GM19351 (cell line): ENCODE results near the gene COPE.

ENCODE experiments used
- ATAC-seq: cut with Tn5 transposase; IDR thresholded peaks from one replicate; pipeline ENCODE4 v1.9.1; 2021; ENCODE audit warnings: mild to moderate bottlenecking, moderate library complexity; ENCODE audit not compliant: unreplicated experiment

COPE gene

GRCh38 chr19:18868380-18869022 is 50.7 kb downstream of the COPE start:
- ATAC-seq: no peak

GRCh38 chr19:18867751-18868150 is 51.4 kb downstream of the COPE start:
- ATAC-seq: no peak

GRCh38 chr19:18867199-18867598 is 52.0 kb downstream of the COPE start:
- ATAC-seq: no peak

GRCh38 chr19:18866800-18867123 is 52.4 kb downstream of the COPE start:
- no peak for ATAC-seq

- no peak for ATAC-seq
These were observed 53.0 kb downstream of the COPE start for GRCh38 chr19:18865973-18866799.

GRCh38 chr19:18865106-18865972 is 53.8 kb downstream of the COPE start:
- no peak for ATAC-seq

GRCh38 chr19:18863843-18864362 is 55.3 kb downstream of the COPE start:
- ATAC-seq: no peak

- ATAC-seq: no peak
These were observed 56.0 kb downstream of the COPE start for GRCh38 chr19:18862976-18863842.

GRCh38 chr19:18861917-18862316 is 57.3 kb downstream of the COPE start:
- no peak for ATAC-seq

- no peak for ATAC-seq
These were observed 58.0 kb downstream of the COPE start for GRCh38 chr19:18861235-18861634.

GRCh38 chr19:18860725-18861124 is 58.5 kb downstream of the COPE start:
- ATAC-seq: no peak

- no peak for ATAC-seq
These were observed 58.9 kb downstream of the COPE start for GRCh38 chr19:18860302-18860700.

- no peak for ATAC-seq
These were observed 59.4 kb downstream of the COPE start for GRCh38 chr19:18859676-18860301.

- ATAC-seq: no peak
These were observed 60.1 kb downstream of the COPE start for GRCh38 chr19:18858906-18859646.

GRCh38 chr19:18857223-18857622 is 62.0 kb downstream of the COPE start:
- ATAC-seq: no peak

- ATAC-seq: no peak
These were observed 62.6 kb downstream of the COPE start for GRCh38 chr19:18856385-18857126.

GRCh38 chr19:18855647-18856384 is 63.4 kb downstream of the COPE start:
- ATAC-seq: no peak

GRCh38 chr19:18854982-18855381 is 64.2 kb downstream of the COPE start:
- ATAC-seq: no peak
